Hematopoietic multipotent progenitor cell treated with erythropoietin and hydrocortisone succinate and interleukin-3 and kit ligand, for 4 days (in vitro differentiated cells): ENCODE measurements around the gene HYKK.
"Not testable (repeated sequence)": the region's sequence is repeated elsewhere in the genome, so short reads cannot be mapped to it uniquely, and the experiment has no call there.

ENCODE experiments used
- DNase-seq: peaks from one replicate; pipeline ENCODE4 v3.0.0-alpha.2; 2015

Gene HYKK

GRCh38 chr15:78540871-78541743 lies 33.7 kb downstream of the HYKK start:
- peak; percentile 34 for DNase-seq

DNA sequence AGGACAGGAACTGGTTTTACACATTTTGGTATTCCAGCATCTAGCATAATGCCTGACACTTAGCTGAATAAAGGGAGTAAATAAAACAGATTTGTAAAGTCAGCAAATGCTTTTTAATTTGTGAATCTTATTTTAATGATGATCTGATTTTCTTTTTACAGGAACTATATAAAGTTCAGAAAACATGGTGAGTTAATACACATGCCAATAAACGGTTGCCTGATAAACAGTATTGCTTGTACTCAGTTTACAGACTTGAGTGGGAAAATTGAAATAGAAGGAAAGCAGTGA lies 34.3 kb downstream of the HYKK start:
- DNase-seq, result no peak

- no peak for DNase-seq
Observed at GRCh38 chr15:78542647-78543046, 35.3 kb downstream of the HYKK start.

- no peak for DNase-seq
Observed at GRCh38 chr15:78550194-78550593, 42.8 kb downstream of the HYKK start.

- no peak for DNase-seq
Observed at GRCh38 chr15:78550815-78551214, 43.4 kb downstream of the HYKK start.

- DNase-seq, result no peak
Observed at GRCh38 chr15:78551902-78552301, 44.5 kb downstream of the HYKK start.

DNA sequence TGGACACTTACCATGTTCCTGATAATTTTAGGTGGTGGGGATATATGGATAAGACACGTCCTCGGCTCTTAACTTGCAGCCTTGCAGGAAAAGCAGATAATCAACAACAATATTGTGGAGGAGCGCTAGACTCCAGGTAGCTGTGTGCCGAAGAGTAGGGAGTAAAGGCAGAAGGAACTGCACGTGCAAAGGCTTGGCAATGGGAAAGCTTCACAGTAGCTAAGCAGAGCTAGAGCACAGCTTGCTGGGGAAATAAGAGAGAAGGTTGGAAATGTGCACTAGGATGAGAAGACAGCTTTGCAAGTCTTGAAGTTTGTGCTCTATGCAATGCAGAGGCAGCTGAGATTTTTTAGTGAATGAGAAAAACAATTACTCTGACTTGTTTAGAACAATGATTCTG lies 45.2 kb downstream of the HYKK start:
- DNase-seq, result no peak

DNA sequence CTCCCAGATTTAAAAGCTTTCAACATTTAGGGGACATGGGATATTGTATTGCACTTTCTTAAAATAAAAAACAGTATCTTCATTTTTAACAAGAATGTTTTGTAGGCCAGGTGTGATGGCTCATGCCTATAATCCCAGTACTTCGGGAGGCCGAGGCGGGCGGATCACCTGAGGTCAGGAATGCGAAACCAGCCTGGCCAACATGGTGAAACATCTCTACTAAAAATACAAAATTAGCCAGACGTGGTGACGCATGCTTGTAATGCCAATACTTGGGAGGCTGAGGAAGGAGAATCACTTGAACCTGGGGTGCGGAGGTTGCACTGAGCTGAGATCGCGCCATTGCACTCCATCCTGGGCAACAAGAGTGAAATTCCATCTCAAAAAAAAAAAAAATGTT lies 52.8 kb downstream of the HYKK start:
- DNase-seq, result not testable (repeated sequence)

- DNase-seq, result no peak
Observed at GRCh38 chr15:78561490-78561889, 54.1 kb downstream of the HYKK start.

GRCh38 chr15:78563092-78563491 lies 55.7 kb downstream of the HYKK start:
- DNase-seq, result no peak

DNA sequence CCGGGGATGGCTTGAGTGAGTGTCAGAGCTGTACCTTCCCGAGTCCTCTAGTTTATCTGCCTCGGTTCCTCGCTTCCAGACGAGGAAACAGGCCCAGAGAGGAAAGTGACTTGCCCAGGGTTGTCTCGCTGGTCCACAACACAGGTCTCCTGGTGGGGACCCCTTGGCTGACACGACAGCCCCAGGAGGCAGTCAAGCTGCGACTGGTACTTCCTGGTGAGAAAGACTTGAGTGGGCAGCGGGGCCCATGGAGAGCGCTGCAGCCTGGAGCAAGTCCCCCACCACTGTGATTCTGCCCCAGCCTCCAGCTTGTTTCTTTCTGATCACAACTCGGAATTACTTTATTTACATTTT lies 57.3 kb downstream of the HYKK start:
- DNase-seq, result no peak

DNA sequence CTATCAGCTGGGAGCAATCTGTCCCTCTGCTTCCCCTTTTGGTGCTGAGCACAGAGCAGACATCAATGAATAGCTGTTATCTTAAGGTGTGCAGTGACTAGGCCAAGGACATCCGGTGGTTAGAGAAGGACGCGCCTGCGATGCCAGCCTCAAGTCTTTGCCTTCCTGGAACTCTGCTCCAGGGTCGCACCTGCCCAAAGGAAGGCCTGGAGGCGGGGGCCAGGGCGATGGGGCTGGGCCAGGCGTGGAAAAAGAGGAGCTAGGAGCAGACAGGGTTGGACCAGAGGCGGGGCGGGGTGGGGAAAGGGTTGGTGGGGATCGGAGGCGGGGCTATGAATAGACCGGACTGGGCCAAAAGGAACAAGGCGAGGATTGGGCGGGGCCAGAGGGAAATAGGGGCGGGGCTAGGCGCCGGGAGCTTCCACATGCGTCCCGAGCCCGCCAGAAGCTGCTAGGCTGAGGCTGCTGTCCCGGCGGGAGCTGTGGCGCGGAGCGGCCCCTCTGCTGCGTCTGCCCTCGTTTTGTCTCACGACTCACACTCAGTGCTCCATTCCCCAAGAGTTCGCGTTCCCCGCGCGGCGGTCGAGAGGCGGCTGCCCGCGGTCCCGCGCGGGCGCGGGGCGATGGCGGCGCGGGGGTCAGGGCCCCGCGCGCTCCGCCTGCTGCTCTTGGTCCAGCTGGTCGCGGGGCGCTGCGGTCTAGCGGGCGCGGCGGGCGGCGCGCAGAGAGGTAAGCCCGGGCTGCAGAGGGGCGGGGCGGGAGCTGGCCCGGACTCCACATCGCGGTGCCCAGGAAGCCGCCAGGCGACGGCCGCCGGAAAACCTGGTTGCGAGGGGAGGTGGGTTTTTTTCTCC lies 57.9 kb downstream of the HYKK start, which contains the start of gene CHRNA5:
TSS of gene CHRNA5 (plus strand) at position 424 of the 854 bp plus-strand sequence. CDS start at position 624, 200 bp downstream.
- DNase-seq, result peak; percentile 84

DNA sequence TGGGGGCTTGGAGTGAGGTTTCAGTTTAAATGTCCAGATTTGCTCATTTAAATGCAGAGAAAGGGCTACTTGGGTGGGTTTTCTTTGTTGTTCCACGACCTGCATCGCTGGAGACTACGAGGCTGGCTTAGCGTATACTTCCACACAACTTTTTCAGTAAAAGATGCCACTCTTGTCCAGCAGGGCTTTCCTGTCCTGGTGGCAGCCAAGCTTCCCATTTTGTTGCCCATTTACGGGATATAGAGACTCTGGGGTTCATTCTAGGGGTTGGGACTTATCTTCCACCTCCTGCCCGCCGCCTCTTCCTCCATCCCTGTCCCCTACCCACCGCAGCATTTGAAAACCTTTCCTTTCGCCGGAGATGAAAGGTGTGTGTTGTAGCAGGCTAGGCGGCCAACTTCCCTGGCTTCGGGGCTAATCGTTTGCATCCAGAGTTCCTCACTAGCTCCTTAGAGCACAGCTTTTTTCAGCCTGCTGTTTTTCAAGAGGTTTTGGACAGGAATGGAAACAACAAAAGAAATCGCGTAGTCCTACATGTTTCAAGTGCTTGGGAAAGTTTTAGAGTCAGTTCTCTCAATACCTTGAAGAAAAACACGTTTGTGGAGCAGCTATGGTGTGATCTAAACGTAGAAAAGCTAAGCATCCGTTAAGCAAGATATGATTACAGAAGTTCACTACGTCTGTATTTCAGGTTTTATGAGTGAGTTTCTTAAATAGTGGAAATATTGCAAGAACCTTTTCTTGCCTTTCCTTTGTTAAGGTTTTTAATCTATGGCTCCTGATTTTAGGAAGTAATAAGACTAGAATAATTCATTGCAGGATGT lies 58.8 kb downstream of the HYKK start:
- peak; percentile 41 for DNase-seq

- no peak for DNase-seq
Observed at GRCh38 chr15:78567531-78567930, 60.2 kb downstream of the HYKK start.

GRCh38 chr15:78570710-78571109 lies 63.3 kb downstream of the HYKK start:
- peak; percentile 29 for DNase-seq

DNA sequence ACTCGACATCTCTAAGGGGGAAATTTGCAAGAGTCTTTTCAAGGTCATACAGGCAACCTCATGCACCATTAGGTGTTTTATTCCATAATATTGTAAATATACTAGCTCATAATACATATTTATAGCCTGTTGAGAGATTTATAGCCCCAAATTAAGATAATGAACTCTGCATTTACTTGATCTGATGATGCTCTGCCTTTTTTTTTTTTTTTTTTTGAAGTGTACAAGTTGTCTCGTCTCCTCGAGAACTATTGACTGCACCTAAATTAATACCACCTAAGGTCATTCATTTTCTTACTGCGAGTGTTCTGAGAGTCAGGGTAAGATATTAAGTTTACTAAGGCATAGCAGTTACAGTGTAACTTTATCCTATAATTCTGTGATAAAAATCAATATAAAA lies 64.0 kb downstream of the HYKK start:
- no peak for DNase-seq

DNA sequence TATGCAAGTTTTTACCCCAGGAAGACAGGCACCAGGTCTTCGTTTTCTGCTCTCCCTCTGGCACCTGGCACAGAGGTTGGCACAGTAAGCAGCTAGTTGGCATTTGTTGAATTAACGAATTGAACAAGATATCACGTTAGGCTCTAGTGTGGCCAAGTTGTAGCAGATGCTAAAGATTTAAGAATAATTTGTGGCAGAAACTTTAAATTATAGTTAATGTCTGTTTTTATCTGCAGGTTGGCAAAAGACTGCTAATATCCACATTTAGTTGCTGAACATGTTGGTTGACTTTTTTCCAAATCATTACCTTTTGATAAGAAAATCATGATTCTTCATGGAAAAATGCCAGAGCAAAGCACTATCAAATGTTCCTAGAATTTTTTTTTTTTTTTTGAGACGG lies 66.0 kb downstream of the HYKK start:
- DNase-seq, result no peak

- DNase-seq, result no peak
Observed at GRCh38 chr15:78574944-78575343, 67.6 kb downstream of the HYKK start.
